ENCODE results near the gene RPP25.
A peak's percentile ranks its signal among the peaks of the same experiment; 100 is the strongest.

Gene RPP25

DNA sequence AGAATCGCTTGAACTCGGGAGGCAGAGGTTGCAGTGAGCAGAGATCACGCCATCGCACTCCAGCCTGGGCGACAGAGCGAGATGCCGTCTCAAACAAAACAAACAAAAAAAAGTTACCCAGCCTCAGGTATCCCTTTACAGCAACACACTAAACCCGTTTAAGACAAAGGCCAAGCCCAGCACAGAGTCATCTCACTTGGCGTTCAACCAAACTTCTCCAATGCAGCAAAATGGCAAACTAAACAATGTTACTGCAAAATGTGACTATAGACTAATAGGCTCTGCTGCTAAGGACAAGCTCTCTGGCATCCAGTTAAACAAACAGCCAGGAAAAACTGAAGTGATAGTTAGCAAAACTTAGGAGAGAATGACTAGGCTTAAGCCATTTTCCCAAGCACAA, 43.5 kb downstream of the RPP25 start:
- DNase-seq = no peak

DNA sequence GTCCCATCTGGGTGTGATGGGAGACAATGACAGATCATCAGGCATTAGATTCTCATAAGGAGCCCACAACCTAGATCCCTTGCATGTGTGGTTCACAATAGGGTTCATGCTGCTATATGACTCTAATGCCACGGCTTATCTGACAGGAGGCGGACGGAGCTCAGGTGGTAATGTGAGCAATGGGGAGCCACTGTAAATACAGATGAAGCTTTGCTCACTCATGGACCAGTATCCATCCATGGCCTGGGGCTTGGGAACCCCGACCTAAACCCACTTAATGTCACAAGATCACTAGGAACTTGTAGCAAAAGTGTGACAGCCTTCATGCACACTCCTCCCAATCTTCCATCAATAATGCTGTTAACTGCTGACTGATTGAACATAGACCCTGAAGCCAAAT, 47.9 kb downstream of the RPP25 start:
- DNase-seq = no peak

GRCh38 chr15:74907163-74907870, 49.3 kb downstream of the RPP25 start:
- DNase-seq = no peak

GRCh38 chr15:74906450-74907162, 50.0 kb downstream of the RPP25 start, which contains the start of gene FAM219B:
Gene FAM219B (minus strand): TSS chr15:74906851. CDS start chr15:74906800, 51 bp downstream.
- DNase-seq = peak; percentile 57

GRCh38 chr15:74906067-74906449, 50.5 kb downstream of the RPP25 start:
- no peak for DNase-seq

All from NCI-H2029 (cell line).